Caco-2 (cell line): Measurements from ENCODE around the gene MAP3K4. TPM values are rescaled to one million over a fixed set of nuclear protein-coding genes. Genes with fewer than 3 reads are reported as not detected.

Source experiments
- BruUV-seq: library from RNA; stranded (reverse); fragments of 400-500 nt; replicated peaks from 2 replicates; lab custom pipeline; 2021; lab: Mats Ljungman, UMichigan
- CTCF ChIA-PET: fragments of 300-600 bp; sonication (Branson Sonifier 250); formaldehyde crosslinking; loops from one replicate; lab custom pipeline; 2022; ENCODE audit warnings: antibody characterized with exemption; lab: Charles Lee
- POLR2A ChIA-PET: fragments of 300-600 bp; sonication (Branson Sonifier 250); formaldehyde crosslinking; loops from one replicate; lab custom pipeline; 2022; ENCODE audit warnings: antibody characterized with exemption; lab: Charles Lee
- DNase-seq, 2 experiments: peaks; one replicate each; pipeline versions ENCODE4 v3.0.0 to v3.0.0-alpha.2; 2020 to 2022
- H3K27me3 ChIP-seq: replicated peaks from 2 replicates; pipeline ENCODE4 v1.6.0; 2011; ENCODE audit warnings: low read length; ENCODE audit not compliant: control insufficient read depth, insufficient read depth
- H3K36me3 ChIP-seq: 2 replicates; pipeline ENCODE4 v1.5.1; 2011; ENCODE audit warnings: low read length; ENCODE audit not compliant: control insufficient read depth, insufficient read depth
- H3K4me1 ChIP-seq: fragments of 250-450 bp; sonication (Bioruptor Pico); 2 replicates; pipeline ENCODE4 v1.5.1; 2020; ENCODE audit warnings: mild to moderate bottlenecking
- H3K4me3 ChIP-seq: 2 replicates; pipeline ENCODE4 v1.5.1; 2011; ENCODE audit warnings: low read depth, mild to moderate bottlenecking, control low read depth, low read length
- H3K9me3 ChIP-seq: fragments of 250-450 bp; sonication (Bioruptor Pico); 2 replicates; pipeline ENCODE4 v1.5.1; 2020; ENCODE audit warnings: mild to moderate bottlenecking, moderate library complexity
- H3K27ac Mint-ChIP-seq: one replicate; pipeline ENCODE4 v1.8.0; 2022; ENCODE audit warnings: mixed read lengths; ENCODE audit not compliant: unreplicated experiment
- H3K27me3 Mint-ChIP-seq: one replicate; pipeline ENCODE4 v1.8.0; 2022; ENCODE audit warnings: mixed read lengths; ENCODE audit not compliant: insufficient read depth, unreplicated experiment
- H3K36me3 Mint-ChIP-seq: one replicate; pipeline ENCODE4 v1.8.0; 2022; ENCODE audit warnings: mild to moderate bottlenecking, mixed read lengths; ENCODE audit not compliant: insufficient read depth, unreplicated experiment
- H3K4me1 Mint-ChIP-seq: one replicate; pipeline ENCODE4 v1.8.0; 2022; ENCODE audit warnings: low read depth, mixed read lengths; ENCODE audit not compliant: unreplicated experiment
- H3K4me3 Mint-ChIP-seq: one replicate; pipeline ENCODE4 v1.8.0; 2022; ENCODE audit warnings: mild to moderate bottlenecking, moderate library complexity, mixed read lengths; ENCODE audit not compliant: unreplicated experiment
- H3K9me3 Mint-ChIP-seq: one replicate; pipeline ENCODE4 v1.8.0; 2022; ENCODE audit warnings: mixed read lengths; ENCODE audit not compliant: unreplicated experiment
- intact Hi-C: fragments of 100-400 bp; cut with micrococcal nuclease; formaldehyde crosslinking; loops from one replicate; pipeline ENCODE4 v1.10.0; 2022; ENCODE audit not compliant: unreplicated experiment
- total RNA-seq: library from RNA; stranded (reverse); gene quantifications from 2 replicates; pipeline ENCODE4 v1.2.3, GENCODE V29; 2022
- TF ChIP-seq, protein P1 (sequence below), 2 experiments: fragments of 200-600 bp in 1 of 2; IDR thresholded peaks; 1 replicate in 1 of 2; 2 replicates in 1 of 2; pipeline versions ENCODE4 v1.5.1 to v1.8.0; 2011 to 2022; ENCODE audit warnings: antibody characterized with exemption in 1 of 2, control low read depth in 1 of 2, inconsistent platforms in 1 of 2, low read depth in 1 of 2, low read length in 1 of 2, mild to moderate bottlenecking in 1 of 2, moderate library complexity in 1 of 2; ENCODE audit not compliant: insufficient read depth in 1 of 2, severe bottlenecking in 1 of 2, unreplicated experiment in 1 of 2

MAP3K4 gene
- total RNA-seq, 1 experiment from 2014 or later, result 34.3 TPM

GRCh38 chr6:161027385-161027784, 35.8 kb downstream of the MAP3K4 start:
- no peak overlapping the region for H3K4me3 ChIP-seq
- no peaks in the 10 kb centered on the region for H3K9me3 ChIP-seq
- no peaks in the 10 kb centered on the region for H3K27me3 ChIP-seq
- TF ChIP-seq, protein P1, sequence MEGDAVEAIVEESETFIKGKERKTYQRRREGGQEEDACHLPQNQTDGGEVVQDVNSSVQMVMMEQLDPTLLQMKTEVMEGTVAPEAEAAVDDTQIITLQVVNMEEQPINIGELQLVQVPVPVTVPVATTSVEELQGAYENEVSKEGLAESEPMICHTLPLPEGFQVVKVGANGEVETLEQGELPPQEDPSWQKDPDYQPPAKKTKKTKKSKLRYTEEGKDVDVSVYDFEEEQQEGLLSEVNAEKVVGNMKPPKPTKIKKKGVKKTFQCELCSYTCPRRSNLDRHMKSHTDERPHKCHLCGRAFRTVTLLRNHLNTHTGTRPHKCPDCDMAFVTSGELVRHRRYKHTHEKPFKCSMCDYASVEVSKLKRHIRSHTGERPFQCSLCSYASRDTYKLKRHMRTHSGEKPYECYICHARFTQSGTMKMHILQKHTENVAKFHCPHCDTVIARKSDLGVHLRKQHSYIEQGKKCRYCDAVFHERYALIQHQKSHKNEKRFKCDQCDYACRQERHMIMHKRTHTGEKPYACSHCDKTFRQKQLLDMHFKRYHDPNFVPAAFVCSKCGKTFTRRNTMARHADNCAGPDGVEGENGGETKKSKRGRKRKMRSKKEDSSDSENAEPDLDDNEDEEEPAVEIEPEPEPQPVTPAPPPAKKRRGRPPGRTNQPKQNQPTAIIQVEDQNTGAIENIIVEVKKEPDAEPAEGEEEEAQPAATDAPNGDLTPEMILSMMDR (IDR thresholded peaks at IDR 0.05; ENCODE audit: insufficient read depth in 1 of 2, low read depth in 1 of 2, low read length in 1 of 2, severe bottlenecking in 1 of 2, unreplicated experiment in 1 of 2), result no peak
- Mint-ChIP-seq H3K27ac (no peak overlapping the region), H3K36me3 (no peaks in the 10 kb centered on the region), H3K4me3 (no peak overlapping the region), H3K9me3 (no peaks in the 10 kb centered on the region), H3K27me3 (no peaks in the 10 kb centered on the region), H3K4me1 (no peaks in the 10 kb centered on the region)
- intact Hi-C loops, result no loop called here
- peaks cover 3% of the 10 kb centered on the region for H3K4me1 ChIP-seq
- H3K36me3 ChIP-seq, result no peaks in the 10 kb centered on the region
- no peak for DNase-seq
- ChIA-PET CTCF (no interaction called here), POLR2A (no interaction called here)
- BruUV-seq, result no TSS peak

DNA sequence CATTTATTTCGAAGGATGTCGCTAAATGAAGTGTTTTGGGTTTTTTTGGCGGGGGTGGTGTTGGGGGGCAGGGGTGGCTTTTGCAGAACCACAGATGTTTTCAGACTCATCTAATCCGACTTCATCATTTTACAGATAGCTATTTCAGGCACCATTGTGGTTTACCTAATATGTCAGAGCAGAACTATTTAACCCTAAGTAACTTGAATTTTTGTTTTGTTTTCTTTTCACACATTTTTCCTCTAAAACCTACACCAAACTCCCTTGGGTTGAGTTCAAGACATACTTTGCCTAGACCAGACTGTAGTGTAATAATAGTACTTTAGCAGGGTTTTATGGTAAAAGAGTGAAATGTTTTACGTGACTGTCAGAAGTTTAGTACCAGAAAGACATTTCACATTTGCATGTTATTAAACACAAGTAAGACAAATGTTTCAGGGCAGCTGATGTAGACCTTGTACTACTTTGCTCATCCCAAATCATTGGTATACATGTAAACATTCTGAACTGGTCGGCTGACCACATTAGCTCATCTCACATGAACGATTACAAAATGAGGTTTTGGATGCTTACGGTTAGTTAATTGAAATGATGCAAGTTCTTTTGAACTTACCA, 37.7 kb downstream of the MAP3K4 start:
- Mint-ChIP-seq H3K27me3 (no peaks in the 10 kb centered on the region), H3K9me3 (no peaks in the 10 kb centered on the region), H3K4me1 (no peaks in the 10 kb centered on the region), H3K4me3 (no peak overlapping the region), H3K27ac (no peak overlapping the region), H3K36me3 (no peaks in the 10 kb centered on the region)
- Histone ChIP-seq H3K4me3 (no peak overlapping the region), H3K9me3 (no peaks in the 10 kb centered on the region), H3K27me3 (no peaks in the 10 kb centered on the region), H3K4me1 (no peaks in the 10 kb centered on the region), H3K36me3 (no peaks in the 10 kb centered on the region)
- TF ChIP-seq, protein P1 (IDR thresholded peaks at IDR 0.05; ENCODE audit: insufficient read depth in 1 of 2, low read depth in 1 of 2, low read length in 1 of 2, severe bottlenecking in 1 of 2, unreplicated experiment in 1 of 2), result no peak
- intact Hi-C loops, result no loop called here
- CTCF ChIA-PET, result no interaction called here
- POLR2A ChIA-PET, result no interaction called here
- BruUV-seq, result no TSS peak
- DNase-seq, result no peak

- DNase-seq, result no peak
- TF ChIP-seq, protein P1 (IDR thresholded peaks at IDR 0.05; ENCODE audit: insufficient read depth in 1 of 2, low read depth in 1 of 2, low read length in 1 of 2, severe bottlenecking in 1 of 2, unreplicated experiment in 1 of 2), result no peak
- Mint-ChIP-seq H3K4me3 (no peak overlapping the region), H3K27ac (no peak overlapping the region), H3K9me3 (no peaks in the 10 kb centered on the region), H3K27me3 (no peaks in the 10 kb centered on the region), H3K4me1 (peaks cover 7% of the 10 kb centered on the region), H3K36me3 (no peaks in the 10 kb centered on the region)
- no TSS peak for BruUV-seq
- POLR2A ChIA-PET, result no interaction called here
- Histone ChIP-seq H3K4me3 (no peak overlapping the region), H3K4me1 (no peaks in the 10 kb centered on the region), H3K27me3 (no peaks in the 10 kb centered on the region), H3K36me3 (no peaks in the 10 kb centered on the region), H3K9me3 (no peaks in the 10 kb centered on the region)
- CTCF ChIA-PET, result no interaction called here
- intact Hi-C loops, result no loop called here
These were observed 40.3 kb downstream of the MAP3K4 start for GRCh38 chr6:161031721-161032495.
